HepG2 (cell line): ENCODE measurements around the gene HS6ST1. TPM values are rescaled to one million over a fixed set of nuclear protein-coding genes. Genes with fewer than 3 reads are reported as not detected.

Experiments used
- CENPT ChIP-seq: sonication (generic); formaldehyde crosslinking; IDR thresholded peaks from 2 replicates; pipeline ENCODE4 v1.8.0; 2022; ENCODE audit warnings: low read depth, mild to moderate bottlenecking, moderate library complexity, missing genetic modification reagents
- CHD4 ChIP-seq: fragments of 200-600 bp; sonication (generic); IDR thresholded peaks from 2 replicates; pipeline ENCODE4 v1.7.0; 2017; ENCODE audit warnings: mild to moderate bottlenecking, low read length, borderline replicate concordance
- FOSL1 ChIP-seq: sonication (generic); formaldehyde crosslinking; IDR thresholded peaks from 2 replicates; pipeline ENCODE4 v1.9.0; 2021; ENCODE audit warnings: missing genetic modification reagents, borderline replicate concordance
- FOXK1 ChIP-seq: sonication (generic); formaldehyde crosslinking; IDR thresholded peaks from 2 replicates; pipeline ENCODE4 v1.4.0; 2020; ENCODE audit warnings: low read depth, missing genetic modification reagents, borderline replicate concordance
- HNRNPL ChIP-seq: fragments of 200-400 bp; formaldehyde crosslinking; IDR thresholded peaks from 2 replicates; pipeline ENCODE4 v1.6.1; 2017; ENCODE audit warnings: mild to moderate bottlenecking, low read depth, low read length
- KAT8 ChIP-seq: IDR thresholded peaks from 2 replicates; pipeline ENCODE4 v1.6.1; 2016; ENCODE audit warnings: missing genetic modification reagents, missing compliant biosample characterization
- MTA1 ChIP-seq: sonication (generic); formaldehyde crosslinking; IDR thresholded peaks from 2 replicates; pipeline ENCODE4 v1.4.0; 2020; ENCODE audit warnings: missing genetic modification reagents, mild to moderate bottlenecking, borderline replicate concordance
- NCOA5 ChIP-seq: sonication (generic); formaldehyde crosslinking; IDR thresholded peaks from 2 replicates; pipeline ENCODE4 v1.4.0; 2020; ENCODE audit warnings: missing genetic modification reagents
- NR2F1 ChIP-seq, 2 experiments: fragments of 450-650 bp in 1 of 2; formaldehyde crosslinking in 1 of 2; IDR thresholded peaks; 2 replicates each; pipeline versions ENCODE4 v1.5.0 to v1.6.1; 2016 to 2020; ENCODE audit warnings: mild to moderate bottlenecking in 1 of 2, missing compliant biosample characterization in 1 of 2, missing genetic modification reagents in 1 of 2, moderate library complexity in 1 of 2
- PAF1 ChIP-seq: IDR thresholded peaks from 2 replicates; pipeline ENCODE4 v1.6.1; 2016; ENCODE audit warnings: missing genetic modification reagents, missing compliant biosample characterization
- RELA ChIP-seq: sonication (generic); formaldehyde crosslinking; IDR thresholded peaks from 2 replicates; pipeline ENCODE4 v1.4.0; 2020; ENCODE audit warnings: missing genetic modification reagents
- SMC3 ChIP-seq: IDR thresholded peaks from 2 replicates; pipeline ENCODE4 v1.6.1; 2011; ENCODE audit warnings: low read length, improper control_type of control experiment
- THYN1 ChIP-seq: sonication (generic); formaldehyde crosslinking; IDR thresholded peaks from 2 replicates; pipeline ENCODE4 v1.8.1; 2023; ENCODE audit warnings: low read depth, mild to moderate bottlenecking, moderate library complexity, missing genetic modification reagents, borderline replicate concordance
- U2AF1 ChIP-seq: fragments of 200-400 bp; formaldehyde crosslinking; optimal IDR thresholded peaks from 2 replicates; pipeline ENCODE3; 2017; ENCODE audit warnings: mild to moderate bottlenecking, low read depth, low read length
- ZNF251 ChIP-seq: sonication (generic); formaldehyde crosslinking; IDR thresholded peaks from 2 replicates; pipeline ENCODE4 v1.9.0; 2021; ENCODE audit warnings: mild to moderate bottlenecking, missing genetic modification reagents
- ZNF256 ChIP-seq: sonication (generic); formaldehyde crosslinking; conservative IDR thresholded peaks from 2 replicates; pipeline ENCODE4 v1.4.0; 2020; ENCODE audit warnings: missing genetic modification reagents
- ZNF343 ChIP-seq: sonication (generic); formaldehyde crosslinking; IDR thresholded peaks from 2 replicates; pipeline ENCODE4 v1.4.0; 2020; ENCODE audit warnings: mild to moderate bottlenecking, missing genetic modification reagents
- ZNF605 ChIP-seq: sonication (generic); formaldehyde crosslinking; IDR thresholded peaks from 2 replicates; pipeline ENCODE4 v1.8.0; 2022; ENCODE audit warnings: mild to moderate bottlenecking, missing genetic modification reagents
- ZNF709 ChIP-seq: sonication (generic); formaldehyde crosslinking; IDR thresholded peaks from 2 replicates; pipeline ENCODE4 v1.5.0; 2020; ENCODE audit warnings: mild to moderate bottlenecking, missing genetic modification reagents
- ZSCAN30 ChIP-seq: sonication (generic); formaldehyde crosslinking; IDR thresholded peaks from 2 replicates; pipeline ENCODE4 v1.5.0; 2020; ENCODE audit warnings: mild to moderate bottlenecking, missing genetic modification reagents
- polyA plus RNA-seq, 8 experiments: library from polyadenylated mRNA; depleted of rRNA in 3 of 8; stranded (reverse) in 7 of 8; unstranded in 1 of 8; fragments of >200 nt; fragmentation: Illumina TruSeq in 4 of 8; extraction: Trizol in 4 of 8; gene quantifications; 2 replicates each; pipeline versions ENCODE4 v1.2.1 to v1.2.3, GENCODE V29; 2011 to 2016; ENCODE audit warnings: low read depth in 4 of 8, missing spikeins in 1 of 8, mixed read lengths in 1 of 8; ENCODE audit not compliant: insufficient read depth in 1 of 8
- total RNA-seq, 5 experiments: library from RNA; depleted of rRNA; stranded (reverse); fragments of >200 nt; fragmentation: Illumina TruSeq; extraction: Trizol; gene quantifications; 2 replicates each; pipeline ENCODE4 v1.2.3, GENCODE V29; 2016; ENCODE audit warnings: low read depth in 1 of 5
- TF ChIP-seq, protein P1 (sequence below): sonication (generic); formaldehyde crosslinking; IDR thresholded peaks from 2 replicates; pipeline ENCODE4 v1.4.0; 2020; ENCODE audit warnings: mild to moderate bottlenecking, low read depth, missing genetic modification reagents

The HS6ST1 gene
- total and polyA plus RNA-seq, 2 of the 13 experiments (the other 11 are each of a cell fraction or from before 2014, with no cell fraction given): 34.5 to 84.6 TPM

DNA sequence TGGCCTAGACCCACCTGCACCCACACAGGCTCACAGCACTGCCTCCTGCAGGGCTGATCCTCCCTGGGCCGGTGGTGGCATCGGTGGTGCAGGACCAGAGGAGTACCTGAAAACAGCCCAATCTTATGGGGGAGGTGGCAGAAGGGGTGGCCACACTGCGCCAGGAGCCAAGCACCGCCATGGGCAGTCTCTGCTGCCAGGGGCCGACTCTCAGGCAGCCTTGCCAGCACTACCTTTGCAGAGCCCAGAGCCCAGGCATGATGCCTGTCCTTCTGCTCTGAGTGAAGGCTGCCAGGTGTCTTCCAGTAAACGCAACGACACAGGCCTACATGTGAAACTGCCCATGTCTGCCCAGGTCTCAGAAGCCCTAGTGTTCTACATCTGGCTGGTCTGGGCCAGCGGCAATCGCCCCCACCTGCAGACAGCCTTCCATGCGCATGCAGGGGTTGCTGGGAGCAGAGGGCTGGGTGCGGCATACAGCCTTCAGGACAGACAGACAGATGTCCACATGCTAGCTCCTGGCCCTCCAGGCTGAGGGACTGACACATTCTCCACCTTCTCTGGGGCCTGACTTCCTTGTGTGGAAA, 6.8 kb downstream of the HS6ST1 start (continued):
- TF ChIP-seq HNRNPL: peak; percentile 79
- no peak for TF ChIP-seq FOSL1
- no peak for TF ChIP-seq ZNF251
- no peak for TF ChIP-seq ZNF256 (CRISPR knock-in tag)
- TF ChIP-seq CENPT (CRISPR knock-in tag): 0 out of 2 replicates have a peak, but pooled peaks have one; percentile 48
- TF ChIP-seq ZNF605 (CRISPR knock-in tag): no peak
- TF ChIP-seq NR2F1 (CRISPR knock-in tag; IDR thresholded peaks at IDR 0.05): no peak
- TF ChIP-seq, protein P1, sequence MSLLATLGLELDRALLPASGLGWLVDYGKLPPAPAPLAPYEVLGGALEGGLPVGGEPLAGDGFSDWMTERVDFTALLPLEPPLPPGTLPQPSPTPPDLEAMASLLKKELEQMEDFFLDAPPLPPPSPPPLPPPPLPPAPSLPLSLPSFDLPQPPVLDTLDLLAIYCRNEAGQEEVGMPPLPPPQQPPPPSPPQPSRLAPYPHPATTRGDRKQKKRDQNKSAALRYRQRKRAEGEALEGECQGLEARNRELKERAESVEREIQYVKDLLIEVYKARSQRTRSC: no peak
- TF ChIP-seq KAT8 (CRISPR knock-in tag): no peak
- no peak for TF ChIP-seq FOXK1 (CRISPR knock-in tag)
- no peak for TF ChIP-seq CHD4
- no peak for TF ChIP-seq SMC3
- 0 out of 2 replicates have a peak, but pooled peaks have one; percentile 48 for TF ChIP-seq MTA1 (CRISPR knock-in tag)
- no peak for TF ChIP-seq NCOA5 (CRISPR knock-in tag)
- no peak for TF ChIP-seq ZNF709 (CRISPR knock-in tag)
- no peak for TF ChIP-seq ZNF343
- TF ChIP-seq U2AF1: no peak
- no peak for TF ChIP-seq RELA (CRISPR knock-in tag)
- TF ChIP-seq ZSCAN30 (CRISPR knock-in tag): no peak
- no peak for TF ChIP-seq PAF1
- no peak for TF ChIP-seq THYN1 (CRISPR knock-in tag)
